GM21825 (cell line): ENCODE results near the gene TMIGD2.
"Not testable (repeated sequence)": the region's sequence is repeated elsewhere in the genome, so short reads cannot be mapped to it uniquely, and the experiment has no call there.

Experiments
- ATAC-seq: cut with Tn5 transposase; IDR thresholded peaks from one replicate; pipeline ENCODE4 v1.9.1; 2021; ENCODE audit warnings: mild to moderate bottlenecking, moderate library complexity; ENCODE audit not compliant: unreplicated experiment

Gene TMIGD2

GRCh38 chr19:4297901-4298809 lies 4.0 kb downstream of the TMIGD2 start:
- no peak for ATAC-seq

GRCh38 chr19:4295972-4296771 lies 6.0 kb downstream of the TMIGD2 start:
- ATAC-seq, result no peak

GRCh38 chr19:4294389-4294788 lies 7.8 kb downstream of the TMIGD2 start:
- no peak for ATAC-seq

GRCh38 chr19:4292515-4292914 lies 9.7 kb downstream of the TMIGD2 start:
- no peak for ATAC-seq

- no peak for ATAC-seq
Observed at GRCh38 chr19:4291184-4291732, 10.9 kb downstream of the TMIGD2 start.

- no peak for ATAC-seq
Observed at GRCh38 chr19:4288091-4288777, 14.0 kb downstream of the TMIGD2 start.

- not testable (repeated sequence) for ATAC-seq
Observed at GRCh38 chr19:4286141-4286540, 16.0 kb downstream of the TMIGD2 start.

GRCh38 chr19:4284974-4285373 lies 17.2 kb downstream of the TMIGD2 start:
- ATAC-seq, result no peak

GRCh38 chr19:4284176-4284958 lies 17.8 kb downstream of the TMIGD2 start:
- ATAC-seq, result no peak

GRCh38 chr19:4279530-4280422 lies 22.4 kb downstream of the TMIGD2 start:
- no peak for ATAC-seq

GRCh38 chr19:4279267-4279529 lies 23.0 kb downstream of the TMIGD2 start:
- no peak for ATAC-seq

GRCh38 chr19:4278419-4279266 lies 23.5 kb downstream of the TMIGD2 start, which contains the start of gene SHD:
Gene SHD, plus strand, starts transcription at chr19:4279266. Its CDS starts 798 bp downstream, at chr19:4280064.
- no peak for ATAC-seq

GRCh38 chr19:4278010-4278409 lies 24.2 kb downstream of the TMIGD2 start:
- no peak for ATAC-seq

- no peak for ATAC-seq
Observed at GRCh38 chr19:4277191-4277696, 24.9 kb downstream of the TMIGD2 start.

GRCh38 chr19:4274321-4274686 lies 27.9 kb downstream of the TMIGD2 start:
- not testable (repeated sequence) for ATAC-seq

GRCh38 chr19:4272894-4273293 lies 29.3 kb downstream of the TMIGD2 start:
- no peak for ATAC-seq

GRCh38 chr19:4268816-4269430 lies 33.3 kb downstream of the TMIGD2 start:
- no peak for ATAC-seq
